Prostate gland (tissue), 2 donors: ENCODE results near the gene SUN3. TPM values are rescaled to one million over a fixed set of nuclear protein-coding genes. Genes with fewer than 3 reads are reported as not detected.
A peak's percentile ranks its signal among the peaks of the same experiment; 100 is the strongest.
"Not testable (repeated sequence)": the region's sequence is repeated elsewhere in the genome, so short reads cannot be mapped to it uniquely, and the experiment has no call there.

Experiments
- DNase-seq: peaks from one replicate; pipeline ENCODE4 v3.0.0-alpha.2; 2019; ENCODE audit warnings: low spot score
- H3K27ac ChIP-seq, 2 donors: fragments of 200-600 bp; sonication (generic); 2 replicates each; pipeline ENCODE4 v1.5.1; 2017 to 2019
- H3K27me3 ChIP-seq: fragments of 200-600 bp; sonication (generic); replicated peaks from 2 replicates; pipeline ENCODE4 v1.5.1; 2019; ENCODE audit not compliant: insufficient read depth
- H3K36me3 ChIP-seq, 2 donors: fragments of 200-600 bp; sonication (generic); 1 replicate in 1 of 2; 2 replicates in 1 of 2; pipeline versions ENCODE4 v1.5.1 to v1.8.1; 2017 to 2019
- H3K4me1 ChIP-seq: fragments of 200-600 bp; sonication (generic); replicated peaks from 2 replicates; pipeline ENCODE4 v1.5.1; 2019
- H3K4me3 ChIP-seq, 2 donors: fragments of 200-600 bp; sonication (generic); 2 replicates each; pipeline ENCODE4 v1.5.1; 2017 to 2019
- H3K9me3 ChIP-seq: fragments of 200-600 bp; sonication (generic); 2 replicates; pipeline ENCODE4 v1.5.1; 2017
- POLR2A ChIP-seq: fragments of 450-650 bp; IDR thresholded peaks from one replicate; pipeline ENCODE4 v1.6.1; 2016; ENCODE audit warnings: antibody characterized with exemption, mild to moderate bottlenecking
- POLR2AphosphoS5 ChIP-seq: sonication (generic); formaldehyde crosslinking; IDR thresholded peaks from one replicate; pipeline ENCODE4 v1.6.1; 2017; ENCODE audit warnings: antibody characterized with exemption
- WGBS: methylation state at CpG from one replicate; pipeline ENCODE4 v1.1.5; 2018; 5-methylcytosine and 5-hydroxymethylcytosine counted together
- intact Hi-C: fragments of 100-400 bp; cut with DNase I; formaldehyde crosslinking; loops from one replicate; pipeline ENCODE4 v1.14.2; 2022
- total RNA-seq, 2 donors: library from RNA; depleted of rRNA; stranded (reverse); fragments of >200 nt; gene quantifications; one replicate each; pipeline ENCODE4 v1.1.0, GENCODE V29; 2016
- TF ChIP-seq, protein P1 (sequence below), 4 experiments: fragments of 200-600 bp in 2 of 4; fragments of 450-650 bp in 2 of 4; sonication (generic) in 2 of 4; IDR thresholded peaks; 1 replicate in 3 of 4; 2 replicates in 1 of 4; pipeline ENCODE4 v1.5.1; 2016 to 2019; ENCODE audit warnings: antibody characterized with exemption in 4 of 4, mild to moderate bottlenecking in 2 of 4, moderate library complexity in 2 of 4

Gene SUN3
- total RNA-seq, 2 donors from 2014 or later: 4.5 TPM; not detected in 1

DNA sequence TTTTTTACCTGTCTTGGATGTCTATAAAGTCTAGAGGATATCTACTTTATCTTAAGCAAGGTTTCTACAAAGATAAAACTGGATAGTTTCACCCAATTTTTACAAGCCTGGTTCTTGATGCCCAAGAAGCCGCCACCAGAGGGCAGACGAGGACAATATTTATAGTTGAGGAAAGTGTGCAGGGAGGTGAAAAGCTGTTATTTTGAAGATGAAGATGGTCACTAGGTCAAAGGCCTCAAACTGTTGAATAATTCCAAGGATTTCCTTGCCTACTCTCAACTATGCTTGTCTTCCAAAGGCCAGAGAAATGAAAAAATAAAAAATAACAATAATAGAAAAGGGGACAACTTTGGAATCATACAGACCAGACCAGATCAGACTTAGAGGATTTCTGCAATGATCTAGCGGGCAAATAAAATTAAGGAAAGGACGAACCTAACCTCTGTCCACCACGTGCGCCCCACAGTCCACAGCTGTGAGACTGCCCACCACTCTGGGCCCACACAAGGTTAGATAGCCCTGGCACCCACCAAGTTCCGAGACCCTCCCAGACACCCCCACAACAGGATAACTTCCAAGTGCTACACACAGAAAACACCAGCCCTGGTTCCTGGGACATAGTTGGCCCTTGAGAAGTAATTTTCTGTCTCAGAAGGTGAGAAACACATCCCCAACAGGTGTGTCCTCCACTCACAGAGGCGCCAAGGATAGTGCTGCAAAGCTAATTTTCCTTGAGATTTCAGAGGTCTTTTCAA is 83.5 kb downstream of the SUN3 start:
- Histone ChIP-seq H3K27me3 (no peaks in the 10 kb centered on the region), H3K9me3 (no peaks in the 10 kb centered on the region), H3K36me3 (no peaks in the 10 kb centered on the region), H3K27ac (no peak overlapping the region), H3K4me1 (no peaks in the 10 kb centered on the region), H3K4me3 (no peak overlapping the region)
- peak; percentile 61 for DNase-seq
- TF ChIP-seq, protein P1, sequence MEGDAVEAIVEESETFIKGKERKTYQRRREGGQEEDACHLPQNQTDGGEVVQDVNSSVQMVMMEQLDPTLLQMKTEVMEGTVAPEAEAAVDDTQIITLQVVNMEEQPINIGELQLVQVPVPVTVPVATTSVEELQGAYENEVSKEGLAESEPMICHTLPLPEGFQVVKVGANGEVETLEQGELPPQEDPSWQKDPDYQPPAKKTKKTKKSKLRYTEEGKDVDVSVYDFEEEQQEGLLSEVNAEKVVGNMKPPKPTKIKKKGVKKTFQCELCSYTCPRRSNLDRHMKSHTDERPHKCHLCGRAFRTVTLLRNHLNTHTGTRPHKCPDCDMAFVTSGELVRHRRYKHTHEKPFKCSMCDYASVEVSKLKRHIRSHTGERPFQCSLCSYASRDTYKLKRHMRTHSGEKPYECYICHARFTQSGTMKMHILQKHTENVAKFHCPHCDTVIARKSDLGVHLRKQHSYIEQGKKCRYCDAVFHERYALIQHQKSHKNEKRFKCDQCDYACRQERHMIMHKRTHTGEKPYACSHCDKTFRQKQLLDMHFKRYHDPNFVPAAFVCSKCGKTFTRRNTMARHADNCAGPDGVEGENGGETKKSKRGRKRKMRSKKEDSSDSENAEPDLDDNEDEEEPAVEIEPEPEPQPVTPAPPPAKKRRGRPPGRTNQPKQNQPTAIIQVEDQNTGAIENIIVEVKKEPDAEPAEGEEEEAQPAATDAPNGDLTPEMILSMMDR (IDR thresholded peaks at IDR 0.05): peak; percentile 52 to 80 (median 76)
- TF ChIP-seq POLR2AphosphoS5: no peak
- WGBS: 41% methylated on average over 8 of the region's 8 CpGs
- intact Hi-C loops: loop anchor here (2.0 kb wide), 1 partner anchor 165 kb away; no protein-coding TSS in a partner anchor

- Histone ChIP-seq H3K27me3 (no peaks in the 10 kb centered on the region), H3K4me1 (no peaks in the 10 kb centered on the region), H3K36me3 (no peaks in the 10 kb centered on the region), H3K27ac (no peak overlapping the region), H3K4me3 (no peak overlapping the region), H3K9me3 (no peaks in the 10 kb centered on the region)
- intact Hi-C loops: loop anchor here (2.0 kb wide), 1 partner anchor 166 kb away; no protein-coding TSS in a partner anchor
- TF ChIP-seq POLR2A: no peak
- TF ChIP-seq POLR2AphosphoS5: no peak
- TF ChIP-seq, protein P1 (IDR thresholded peaks at IDR 0.05): no peak
- DNase-seq: no peak
- 70% methylated on average over 12 of the region's 12 CpGs for WGBS
Observed at GRCh38 chr7:47944536-47945260, 84.2 kb downstream of the SUN3 start.

- 90% methylated on average over 8 of the region's 8 CpGs for WGBS
- no peak overlapping the region for H3K27ac ChIP-seq
- H3K9me3 ChIP-seq: no peaks in the 10 kb centered on the region
- TF ChIP-seq POLR2A (no peak), POLR2AphosphoS5 (no peak)
- TF ChIP-seq, protein P1 (IDR thresholded peaks at IDR 0.05): no peak
- H3K36me3 ChIP-seq: no peaks in the 10 kb centered on the region
- no peaks in the 10 kb centered on the region for H3K27me3 ChIP-seq
- H3K4me1 ChIP-seq: no peaks in the 10 kb centered on the region
- no peak overlapping the region for H3K4me3 ChIP-seq
- DNase-seq: no peak
- intact Hi-C loops: loop anchor here (2.0 kb wide), 1 partner anchor 167 kb away; no protein-coding TSS in a partner anchor
Observed at GRCh38 chr7:47943676-47944474, 85.0 kb downstream of the SUN3 start.

GRCh38 chr7:47942651-47943050 is 86.3 kb downstream of the SUN3 start:
- H3K4me3 ChIP-seq, intact Hi-C loops, H3K27me3 ChIP-seq, H3K36me3 ChIP-seq, DNase-seq, H3K27ac ChIP-seq, H3K4me1 ChIP-seq, H3K9me3 ChIP-seq: not testable (repeated sequence)
- 91% methylated on average over 10 of the region's 10 CpGs for WGBS

GRCh38 chr7:47942132-47942531 is 86.8 kb downstream of the SUN3 start:
- no peak for TF ChIP-seq POLR2AphosphoS5
- no peak for TF ChIP-seq POLR2A
- TF ChIP-seq, protein P1 (IDR thresholded peaks at IDR 0.05): no peak
- H3K4me3 ChIP-seq: no peak overlapping the region
- intact Hi-C loops: no loop called here
- WGBS: 81% methylated on average over 10 of the region's 10 CpGs
- DNase-seq: no peak
- no peaks in the 10 kb centered on the region for H3K36me3 ChIP-seq
- H3K4me1 ChIP-seq: no peaks in the 10 kb centered on the region
- no peaks in the 10 kb centered on the region for H3K9me3 ChIP-seq
- H3K27ac ChIP-seq: no peak overlapping the region
- no peaks in the 10 kb centered on the region for H3K27me3 ChIP-seq
